Prostate gland (tissue), 2 donors: ENCODE measurements around the gene MTPN. TPM values are rescaled to one million over a fixed set of nuclear protein-coding genes. Genes with fewer than 3 reads are reported as not detected.

Experiments
- DNase-seq: peaks from one replicate; pipeline ENCODE4 v3.0.0-alpha.2; 2019; ENCODE audit warnings: low spot score
- H3K27ac ChIP-seq, 2 donors: fragments of 200-600 bp; sonication (generic); 2 replicates each; pipeline ENCODE4 v1.5.1; 2017 to 2019
- H3K27me3 ChIP-seq: fragments of 200-600 bp; sonication (generic); replicated peaks from 2 replicates; pipeline ENCODE4 v1.5.1; 2019; ENCODE audit not compliant: insufficient read depth
- H3K36me3 ChIP-seq, 2 donors: fragments of 200-600 bp; sonication (generic); 1 replicate in 1 of 2; 2 replicates in 1 of 2; pipeline versions ENCODE4 v1.5.1 to v1.8.1; 2017 to 2019
- H3K4me1 ChIP-seq: fragments of 200-600 bp; sonication (generic); replicated peaks from 2 replicates; pipeline ENCODE4 v1.5.1; 2019
- H3K4me3 ChIP-seq, 2 donors: fragments of 200-600 bp; sonication (generic); 2 replicates each; pipeline ENCODE4 v1.5.1; 2017 to 2019
- H3K9me3 ChIP-seq: fragments of 200-600 bp; sonication (generic); 2 replicates; pipeline ENCODE4 v1.5.1; 2017
- POLR2A ChIP-seq: fragments of 450-650 bp; IDR thresholded peaks from one replicate; pipeline ENCODE4 v1.6.1; 2016; ENCODE audit warnings: antibody characterized with exemption, mild to moderate bottlenecking
- POLR2AphosphoS5 ChIP-seq: sonication (generic); formaldehyde crosslinking; IDR thresholded peaks from one replicate; pipeline ENCODE4 v1.6.1; 2017; ENCODE audit warnings: antibody characterized with exemption
- WGBS: methylation state at CpG from one replicate; pipeline ENCODE4 v1.1.5; 2018; 5-methylcytosine and 5-hydroxymethylcytosine counted together
- intact Hi-C: fragments of 100-400 bp; cut with DNase I; formaldehyde crosslinking; loops from one replicate; pipeline ENCODE4 v1.14.2; 2022
- total RNA-seq, 2 donors: library from RNA; depleted of rRNA; stranded (reverse); fragments of >200 nt; gene quantifications; one replicate each; pipeline ENCODE4 v1.1.0, GENCODE V29; 2016
- TF ChIP-seq, protein P1 (sequence below), 4 experiments: fragments of 200-600 bp in 2 of 4; fragments of 450-650 bp in 2 of 4; sonication (generic) in 2 of 4; IDR thresholded peaks; 1 replicate in 3 of 4; 2 replicates in 1 of 4; pipeline ENCODE4 v1.5.1; 2016 to 2019; ENCODE audit warnings: antibody characterized with exemption in 4 of 4, mild to moderate bottlenecking in 2 of 4, moderate library complexity in 2 of 4

Gene MTPN
- total RNA-seq, 2 donors from 2014 or later = 85.6 to 137 TPM

DNA sequence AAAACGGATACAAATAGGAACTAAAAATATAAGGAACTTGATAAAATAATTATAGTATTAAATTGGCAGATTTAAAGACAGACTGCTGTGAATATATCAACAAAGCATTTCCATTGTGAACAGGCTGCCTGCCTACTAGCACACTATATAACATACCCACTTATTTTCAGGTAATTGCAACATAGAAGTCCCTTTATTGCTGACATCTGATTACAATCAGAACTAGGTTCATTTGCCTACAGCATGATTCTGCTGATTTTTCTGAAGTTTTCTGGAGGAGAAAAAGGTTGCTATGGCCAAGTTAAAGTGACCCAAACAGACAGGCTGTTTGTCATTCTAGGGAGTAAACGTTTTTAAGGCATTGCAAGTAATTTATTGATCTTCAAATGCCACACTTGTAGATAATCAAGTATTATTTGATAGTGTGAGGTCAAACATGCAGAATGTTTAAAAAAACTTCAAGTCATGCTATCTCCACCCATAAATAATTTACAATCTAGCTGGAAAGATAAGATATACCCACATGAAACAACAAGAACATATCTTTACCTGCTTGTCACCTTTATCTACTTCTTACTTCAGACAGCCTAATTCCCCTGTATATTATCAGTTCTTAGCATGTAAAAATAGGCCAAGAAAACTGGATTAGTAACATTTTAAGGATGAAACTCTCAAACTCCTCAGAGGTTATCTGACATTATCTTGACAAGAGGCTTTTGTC, 40.5 kb downstream of the MTPN start:
- intact Hi-C loops = no loop called here
- Histone ChIP-seq H3K4me3 (no peak overlapping the region), H3K36me3 (no peaks in the 10 kb centered on the region), H3K27ac (no peak overlapping the region), H3K4me1 (no peaks in the 10 kb centered on the region), H3K27me3 (no peaks in the 10 kb centered on the region), H3K9me3 (no peaks in the 10 kb centered on the region)
- no peak for DNase-seq
- TF ChIP-seq POLR2A (no peak), POLR2AphosphoS5 (no peak)
- TF ChIP-seq, protein P1, sequence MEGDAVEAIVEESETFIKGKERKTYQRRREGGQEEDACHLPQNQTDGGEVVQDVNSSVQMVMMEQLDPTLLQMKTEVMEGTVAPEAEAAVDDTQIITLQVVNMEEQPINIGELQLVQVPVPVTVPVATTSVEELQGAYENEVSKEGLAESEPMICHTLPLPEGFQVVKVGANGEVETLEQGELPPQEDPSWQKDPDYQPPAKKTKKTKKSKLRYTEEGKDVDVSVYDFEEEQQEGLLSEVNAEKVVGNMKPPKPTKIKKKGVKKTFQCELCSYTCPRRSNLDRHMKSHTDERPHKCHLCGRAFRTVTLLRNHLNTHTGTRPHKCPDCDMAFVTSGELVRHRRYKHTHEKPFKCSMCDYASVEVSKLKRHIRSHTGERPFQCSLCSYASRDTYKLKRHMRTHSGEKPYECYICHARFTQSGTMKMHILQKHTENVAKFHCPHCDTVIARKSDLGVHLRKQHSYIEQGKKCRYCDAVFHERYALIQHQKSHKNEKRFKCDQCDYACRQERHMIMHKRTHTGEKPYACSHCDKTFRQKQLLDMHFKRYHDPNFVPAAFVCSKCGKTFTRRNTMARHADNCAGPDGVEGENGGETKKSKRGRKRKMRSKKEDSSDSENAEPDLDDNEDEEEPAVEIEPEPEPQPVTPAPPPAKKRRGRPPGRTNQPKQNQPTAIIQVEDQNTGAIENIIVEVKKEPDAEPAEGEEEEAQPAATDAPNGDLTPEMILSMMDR (IDR thresholded peaks at IDR 0.05) = no peak
- 33% methylated on average over 2 of the region's 2 CpGs for WGBS

DNA sequence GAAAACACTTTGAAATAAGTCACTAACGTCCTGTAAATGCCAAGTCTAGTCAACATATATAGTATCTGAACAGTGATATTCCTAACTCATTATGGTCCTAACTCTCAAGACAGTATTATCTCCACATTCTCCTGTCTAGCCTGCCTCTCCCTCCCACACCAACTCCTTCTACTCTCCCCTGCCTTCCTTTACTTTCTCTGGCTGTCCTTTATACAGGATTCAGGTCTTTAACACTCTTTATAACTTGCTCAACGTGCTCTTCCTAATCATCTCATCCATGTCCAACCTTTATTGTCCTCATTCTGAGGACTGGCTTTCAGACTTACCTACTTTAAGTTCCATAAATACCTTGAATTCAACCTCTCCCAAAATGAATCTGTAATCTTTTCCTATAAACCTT, 42.5 kb downstream of the MTPN start:
- no peaks in the 10 kb centered on the region for H3K9me3 ChIP-seq
- H3K4me1 ChIP-seq = peaks cover 8% of the 10 kb centered on the region
- intact Hi-C loops = no loop called here
- no peaks in the 10 kb centered on the region for H3K27me3 ChIP-seq
- DNase-seq = no peak
- no peak overlapping the region for H3K27ac ChIP-seq
- H3K36me3 ChIP-seq = no peaks in the 10 kb centered on the region
- WGBS = 74% methylated on average over 2 of the region's 2 CpGs
- H3K4me3 ChIP-seq = no peak overlapping the region
- TF ChIP-seq POLR2AphosphoS5 = no peak
- TF ChIP-seq POLR2A = no peak
- TF ChIP-seq, protein P1 (IDR thresholded peaks at IDR 0.05) = no peak

DNA sequence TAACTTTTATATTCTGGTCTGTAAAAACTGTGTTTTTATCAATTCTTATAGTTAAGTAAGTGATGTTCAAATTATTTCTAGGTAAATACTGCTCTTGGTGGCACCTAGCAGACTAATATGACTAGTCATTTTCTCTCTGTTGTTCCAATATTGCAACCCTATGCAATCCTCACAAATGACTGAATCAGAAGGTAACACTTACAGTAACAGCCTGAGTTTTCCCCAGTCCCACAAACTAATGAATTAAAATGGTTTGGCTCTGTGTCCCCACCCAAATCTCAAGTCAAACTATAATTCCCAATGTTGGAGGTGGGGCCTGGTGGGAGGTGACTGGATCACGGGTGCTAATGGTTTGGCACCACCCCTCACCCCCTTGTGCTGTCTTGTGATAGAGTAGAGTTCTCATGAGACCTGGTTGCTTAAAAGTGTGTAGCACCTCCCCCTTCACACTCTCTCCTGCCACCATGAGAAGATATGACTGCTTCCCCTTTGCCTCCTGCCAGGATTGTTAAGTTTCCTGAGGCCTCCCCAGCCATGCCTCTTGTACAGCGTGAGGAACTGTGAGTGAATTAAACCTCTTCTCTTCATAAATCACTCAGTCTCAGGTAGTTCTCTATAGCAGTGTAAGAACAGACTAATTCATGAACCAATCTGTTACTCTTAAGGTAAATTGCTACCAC, 43.5 kb downstream of the MTPN start:
- H3K27ac ChIP-seq = no peak overlapping the region
- no peak overlapping the region for H3K4me3 ChIP-seq
- TF ChIP-seq POLR2A (no peak), POLR2AphosphoS5 (no peak)
- TF ChIP-seq, protein P1 (IDR thresholded peaks at IDR 0.05) = no peak
- peaks cover 8% of the 10 kb centered on the region for H3K4me1 ChIP-seq
- WGBS = 94% methylated on average over 2 of the region's 2 CpGs
- DNase-seq = no peak
- H3K9me3 ChIP-seq = no peaks in the 10 kb centered on the region
- no peaks in the 10 kb centered on the region for H3K27me3 ChIP-seq
- H3K36me3 ChIP-seq = no peaks in the 10 kb centered on the region
- intact Hi-C loops = no loop called here

DNA sequence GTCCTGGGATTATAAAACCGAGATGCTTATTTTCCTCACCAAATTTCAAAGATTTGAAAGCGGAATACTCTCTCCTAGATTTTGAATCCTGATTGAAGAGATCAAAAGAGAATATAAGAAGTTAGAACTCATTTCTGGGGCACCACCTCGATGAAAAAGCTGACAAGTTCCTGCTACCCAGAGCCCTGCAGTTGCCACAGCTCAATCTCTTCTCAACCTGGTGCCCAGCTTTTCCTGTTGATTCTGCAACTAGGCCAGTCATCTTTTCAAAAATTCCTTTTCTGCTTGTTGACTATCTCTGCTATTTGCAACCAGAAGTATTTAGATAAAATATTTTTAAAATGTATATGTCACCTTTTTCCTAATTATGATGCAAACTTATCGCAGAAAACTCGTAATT, 45.0 kb downstream of the MTPN start:
- DNase-seq = no peak
- intact Hi-C loops = no loop called here
- H3K4me1 ChIP-seq = peaks cover 8% of the 10 kb centered on the region

More for the DNA sequence above, 45.0 kb downstream of the MTPN start:
- TF ChIP-seq POLR2AphosphoS5 (no peak), POLR2A (no peak)
- TF ChIP-seq, protein P1 (IDR thresholded peaks at IDR 0.05) = no peak
- H3K27ac ChIP-seq = no peak overlapping the region
- no peaks in the 10 kb centered on the region for H3K36me3 ChIP-seq
- no peaks in the 10 kb centered on the region for H3K27me3 ChIP-seq
- no peaks in the 10 kb centered on the region for H3K9me3 ChIP-seq
- no peak overlapping the region for H3K4me3 ChIP-seq
- 92% methylated on average over 5 of the region's 5 CpGs for WGBS
